Endothelial cell of umbilical vein (primary cell): ENCODE data around the gene C4orf17.

ENCODE experiments used
- CTCF ChIP-seq, 2 donors: IDR thresholded peaks; 1 replicate in 1 of 2; 2 replicates in 1 of 2; pipeline ENCODE4 v1.5.1; 2011; ENCODE audit warnings: low read length in 2 of 2, mild to moderate bottlenecking in 2 of 2, moderate library complexity in 2 of 2, control low read depth in 1 of 2, inconsistent platforms in 1 of 2, low read depth in 1 of 2; ENCODE audit not compliant: insufficient read depth in 1 of 2; ENCODE audit errors: extremely low read depth in 1 of 2
- JUN ChIP-seq: IDR thresholded peaks from 2 replicates; pipeline ENCODE4 v1.6.1; 2011; ENCODE audit warnings: borderline replicate concordance, low read depth; ENCODE audit not compliant: insufficient read length, insufficient read depth
- MYC ChIP-seq: IDR thresholded peaks from one replicate; pipeline ENCODE4 v1.6.1; 2011; ENCODE audit warnings: mild to moderate bottlenecking, low read depth, low read length
- POLR2A ChIP-seq: IDR thresholded peaks from 2 replicates; pipeline ENCODE4 v1.6.1; 2012; ENCODE audit warnings: low read depth, mild to moderate bottlenecking, control low read depth, low read length
- POLR2AphosphoS5 ChIP-seq: IDR thresholded peaks from 2 replicates; pipeline ENCODE4 v1.6.1; 2012; ENCODE audit warnings: low read depth, mild to moderate bottlenecking, control low read depth, low read length, moderate library complexity; ENCODE audit not compliant: insufficient read depth

GRCh38 chr4:99573735-99574368, 63.0 kb downstream of the C4orf17 start:
- TF ChIP-seq POLR2A (no peak), CTCF (IDR thresholded peaks at IDR 0.05; ENCODE audit: extremely low read depth in 1 of 2, insufficient read depth in 1 of 2, low read depth in 1 of 2, low read length in 2 of 2) (no peak), MYC (no peak), POLR2AphosphoS5 (no peak), JUN (no peak)
